ENCODE measurements around the gene TENM3.
A peak's percentile ranks its signal among the peaks of the same experiment; 100 is the strongest.

The TENM3 gene

GRCh38 chr4:182531555-182532162 is 288.5 kb downstream of the TENM3 start (continued):
- TF ChIP-seq, protein P1, sequence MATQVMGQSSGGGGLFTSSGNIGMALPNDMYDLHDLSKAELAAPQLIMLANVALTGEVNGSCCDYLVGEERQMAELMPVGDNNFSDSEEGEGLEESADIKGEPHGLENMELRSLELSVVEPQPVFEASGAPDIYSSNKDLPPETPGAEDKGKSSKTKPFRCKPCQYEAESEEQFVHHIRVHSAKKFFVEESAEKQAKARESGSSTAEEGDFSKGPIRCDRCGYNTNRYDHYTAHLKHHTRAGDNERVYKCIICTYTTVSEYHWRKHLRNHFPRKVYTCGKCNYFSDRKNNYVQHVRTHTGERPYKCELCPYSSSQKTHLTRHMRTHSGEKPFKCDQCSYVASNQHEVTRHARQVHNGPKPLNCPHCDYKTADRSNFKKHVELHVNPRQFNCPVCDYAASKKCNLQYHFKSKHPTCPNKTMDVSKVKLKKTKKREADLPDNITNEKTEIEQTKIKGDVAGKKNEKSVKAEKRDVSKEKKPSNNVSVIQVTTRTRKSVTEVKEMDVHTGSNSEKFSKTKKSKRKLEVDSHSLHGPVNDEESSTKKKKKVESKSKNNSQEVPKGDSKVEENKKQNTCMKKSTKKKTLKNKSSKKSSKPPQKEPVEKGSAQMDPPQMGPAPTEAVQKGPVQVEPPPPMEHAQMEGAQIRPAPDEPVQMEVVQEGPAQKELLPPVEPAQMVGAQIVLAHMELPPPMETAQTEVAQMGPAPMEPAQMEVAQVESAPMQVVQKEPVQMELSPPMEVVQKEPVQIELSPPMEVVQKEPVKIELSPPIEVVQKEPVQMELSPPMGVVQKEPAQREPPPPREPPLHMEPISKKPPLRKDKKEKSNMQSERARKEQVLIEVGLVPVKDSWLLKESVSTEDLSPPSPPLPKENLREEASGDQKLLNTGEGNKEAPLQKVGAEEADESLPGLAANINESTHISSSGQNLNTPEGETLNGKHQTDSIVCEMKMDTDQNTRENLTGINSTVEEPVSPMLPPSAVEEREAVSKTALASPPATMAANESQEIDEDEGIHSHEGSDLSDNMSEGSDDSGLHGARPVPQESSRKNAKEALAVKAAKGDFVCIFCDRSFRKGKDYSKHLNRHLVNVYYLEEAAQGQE (tag by site-specific recombination; IDR thresholded peaks at IDR 0.05), result no peak
- TF ChIP-seq ZNF549 (tag by site-specific recombination; IDR thresholded peaks at IDR 0.05), result no peak

DNA sequence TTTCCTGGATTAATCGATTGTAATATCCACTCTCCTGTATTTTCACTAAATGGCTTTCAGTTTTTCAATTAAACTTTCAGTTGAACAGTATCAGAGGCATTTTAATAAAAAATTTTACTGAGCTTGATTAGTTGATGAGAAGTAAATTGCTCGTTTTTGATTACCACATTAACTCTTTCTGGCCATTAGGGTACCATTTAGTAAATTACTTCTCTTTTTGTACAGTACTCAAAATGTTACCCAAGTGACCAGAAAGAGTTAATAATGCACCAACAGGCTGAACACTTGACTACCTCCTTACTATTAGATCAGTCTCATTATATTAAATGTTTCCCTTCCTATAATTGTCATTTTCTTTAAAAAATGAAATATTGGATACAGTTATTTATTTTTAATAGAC is 289.2 kb downstream of the TENM3 start:
- Histone ChIP-seq H3K27ac (ENCODE audit: extremely low read depth, low read depth, low read length) (no peak overlapping the region), H3K9me3 (ENCODE audit: control insufficient read depth, insufficient read depth, low read depth, low read length) (no peaks in the 10 kb centered on the region), H3K4me1 (ENCODE audit: control insufficient read depth, insufficient read depth, low read length) (peaks cover 4% of the 10 kb centered on the region; the same call in 1 of the 2 replicates), H3K36me3 (ENCODE audit: control insufficient read depth in 2 of 2, insufficient read depth in 1 of 2, low read length in 2 of 2) (no peaks in the 10 kb centered on the region), H3K4me3 (ENCODE audit: low read depth, low read length) (no peak overlapping the region)
- ChIA-PET POLR2A (interaction anchor here (0.6 kb wide), 1 partner anchor 736 kb away, joined by 3 read pairs; no protein-coding TSS in a partner anchor), CTCF (no interaction called here)
- TF ChIP-seq PRDM1 (tag by site-specific recombination; IDR thresholded peaks at IDR 0.05) (0 out of 2 replicates have a peak, but pooled peaks have one; percentile 22), ZNF366 (tag by site-specific recombination; conservative IDR thresholded peaks at IDR 0.05) (no peak)

DNA sequence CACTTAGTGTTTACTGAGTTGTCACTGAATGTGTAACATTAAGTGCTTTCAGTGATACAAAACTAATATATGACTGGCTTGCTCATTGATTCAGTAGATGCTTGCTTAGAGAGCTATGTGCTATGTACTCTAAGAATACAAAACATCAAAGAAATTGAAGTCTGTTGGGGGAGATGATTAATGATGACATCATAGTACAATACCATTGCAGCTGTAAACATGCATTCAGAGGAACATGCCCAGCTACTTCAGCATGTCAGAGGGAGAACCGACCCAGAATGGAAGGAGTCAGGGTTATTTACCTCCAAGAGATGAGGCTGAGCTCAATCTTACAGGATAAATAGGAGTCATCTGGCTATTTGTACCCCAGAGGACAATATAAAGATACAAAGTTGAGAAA is 290.8 kb downstream of the TENM3 start:
- no peak overlapping the region for H3K27ac ChIP-seq (ENCODE audit: extremely low read depth, low read depth, low read length)
- CTCF ChIA-PET, result interaction anchor here (0.6 kb wide), 2 partner anchors 10 to 722 kb away, joined by 3 to 4 read pairs; no protein-coding TSS in a partner anchor
- H3K4me3 ChIP-seq (ENCODE audit: low read depth, low read length), result no peak overlapping the region
- peaks cover 7% of the 10 kb centered on the region; the same call in 1 of the 2 replicates for H3K4me1 ChIP-seq (ENCODE audit: control insufficient read depth, insufficient read depth, low read length)
- H3K36me3 ChIP-seq (ENCODE audit: control insufficient read depth in 2 of 2, insufficient read depth in 1 of 2, low read length in 2 of 2), result no peaks in the 10 kb centered on the region
- POLR2A ChIA-PET, result no interaction called here
- H3K9me3 ChIP-seq (ENCODE audit: control insufficient read depth, insufficient read depth, low read depth, low read length), result no peaks in the 10 kb centered on the region
- TF ChIP-seq ZNF544 (tag by site-specific recombination; IDR thresholded peaks at IDR 0.05), result no peak
- TF ChIP-seq, protein P2, sequence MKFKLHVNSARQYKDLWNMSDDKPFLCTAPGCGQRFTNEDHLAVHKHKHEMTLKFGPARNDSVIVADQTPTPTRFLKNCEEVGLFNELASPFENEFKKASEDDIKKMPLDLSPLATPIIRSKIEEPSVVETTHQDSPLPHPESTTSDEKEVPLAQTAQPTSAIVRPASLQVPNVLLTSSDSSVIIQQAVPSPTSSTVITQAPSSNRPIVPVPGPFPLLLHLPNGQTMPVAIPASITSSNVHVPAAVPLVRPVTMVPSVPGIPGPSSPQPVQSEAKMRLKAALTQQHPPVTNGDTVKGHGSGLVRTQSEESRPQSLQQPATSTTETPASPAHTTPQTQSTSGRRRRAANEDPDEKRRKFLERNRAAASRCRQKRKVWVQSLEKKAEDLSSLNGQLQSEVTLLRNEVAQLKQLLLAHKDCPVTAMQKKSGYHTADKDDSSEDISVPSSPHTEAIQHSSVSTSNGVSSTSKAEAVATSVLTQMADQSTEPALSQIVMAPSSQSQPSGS (tag by site-specific recombination; IDR thresholded peaks at IDR 0.05; ENCODE audit: low read depth), result peak; percentile 96
- TF ChIP-seq ZSCAN30 (tag by site-specific recombination; IDR thresholded peaks at IDR 0.05), result no peak
- no peak for TF ChIP-seq ZNF707 (tag by site-specific recombination; IDR thresholded peaks at IDR 0.05)
- 0 out of 2 replicates have a peak, but pooled peaks have one; percentile 15 for TF ChIP-seq ZBTB17 (tag by site-specific recombination; IDR thresholded peaks at IDR 0.05)
- TF ChIP-seq, protein P3, sequence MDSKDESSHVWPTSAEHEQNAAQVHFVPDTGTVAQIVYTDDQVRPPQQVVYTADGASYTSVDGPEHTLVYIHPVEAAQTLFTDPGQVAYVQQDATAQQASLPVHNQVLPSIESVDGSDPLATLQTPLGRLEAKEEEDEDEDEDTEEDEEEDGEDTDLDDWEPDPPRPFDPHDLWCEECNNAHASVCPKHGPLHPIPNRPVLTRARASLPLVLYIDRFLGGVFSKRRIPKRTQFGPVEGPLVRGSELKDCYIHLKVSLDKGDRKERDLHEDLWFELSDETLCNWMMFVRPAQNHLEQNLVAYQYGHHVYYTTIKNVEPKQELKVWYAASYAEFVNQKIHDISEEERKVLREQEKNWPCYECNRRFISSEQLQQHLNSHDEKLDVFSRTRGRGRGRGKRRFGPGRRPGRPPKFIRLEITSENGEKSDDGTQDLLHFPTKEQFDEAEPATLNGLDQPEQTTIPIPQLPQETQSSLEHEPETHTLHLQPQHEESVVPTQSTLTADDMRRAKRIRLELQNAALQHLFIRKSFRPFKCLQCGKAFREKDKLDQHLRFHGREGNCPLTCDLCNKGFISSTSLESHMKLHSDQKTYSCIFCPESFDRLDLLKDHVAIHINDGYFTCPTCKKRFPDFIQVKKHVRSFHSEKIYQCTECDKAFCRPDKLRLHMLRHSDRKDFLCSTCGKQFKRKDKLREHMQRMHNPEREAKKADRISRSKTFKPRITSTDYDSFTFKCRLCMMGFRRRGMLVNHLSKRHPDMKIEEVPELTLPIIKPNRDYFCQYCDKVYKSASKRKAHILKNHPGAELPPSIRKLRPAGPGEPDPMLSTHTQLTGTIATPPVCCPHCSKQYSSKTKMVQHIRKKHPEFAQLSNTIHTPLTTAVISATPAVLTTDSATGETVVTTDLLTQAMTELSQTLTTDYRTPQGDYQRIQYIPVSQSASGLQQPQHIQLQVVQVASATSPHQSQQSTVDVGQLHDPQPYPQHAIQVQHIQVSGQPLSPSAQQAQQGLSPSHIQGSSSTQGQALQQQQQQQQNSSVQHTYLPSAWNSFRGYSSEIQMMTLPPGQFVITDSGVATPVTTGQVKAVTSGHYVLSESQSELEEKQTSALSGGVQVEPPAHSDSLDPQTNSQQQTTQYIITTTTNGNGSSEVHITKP (tag by site-specific recombination; IDR thresholded peaks at IDR 0.05), result no peak
- no peak for TF ChIP-seq SCRT1 (tag by site-specific recombination; IDR thresholded peaks at IDR 0.05; ENCODE audit: borderline replicate concordance)
- TF ChIP-seq ZBTB44 (tag by site-specific recombination; IDR thresholded peaks at IDR 0.05), result peak; percentile 35; the same call in 1 of the 2 replicates
- TF ChIP-seq ZNF558 (tag by site-specific recombination; IDR thresholded peaks at IDR 0.05), result peak; percentile 43; the same call in 1 of the 2 replicates
- TF ChIP-seq ZBTB21 (tag by site-specific recombination; IDR thresholded peaks at IDR 0.05), result peak; percentile 78
- TF ChIP-seq ZNF423 (tag by site-specific recombination; IDR thresholded peaks at IDR 0.05), result no peak
- TF ChIP-seq ZEB2 (tag by site-specific recombination; IDR thresholded peaks at IDR 0.05), result 0 out of 2 replicates have a peak, but pooled peaks have one; percentile 38
- TF ChIP-seq RBAK (tag by site-specific recombination; IDR thresholded peaks at IDR 0.05), result 0 out of 2 replicates have a peak, but pooled peaks have one; percentile 48
- TF ChIP-seq, protein P4, sequence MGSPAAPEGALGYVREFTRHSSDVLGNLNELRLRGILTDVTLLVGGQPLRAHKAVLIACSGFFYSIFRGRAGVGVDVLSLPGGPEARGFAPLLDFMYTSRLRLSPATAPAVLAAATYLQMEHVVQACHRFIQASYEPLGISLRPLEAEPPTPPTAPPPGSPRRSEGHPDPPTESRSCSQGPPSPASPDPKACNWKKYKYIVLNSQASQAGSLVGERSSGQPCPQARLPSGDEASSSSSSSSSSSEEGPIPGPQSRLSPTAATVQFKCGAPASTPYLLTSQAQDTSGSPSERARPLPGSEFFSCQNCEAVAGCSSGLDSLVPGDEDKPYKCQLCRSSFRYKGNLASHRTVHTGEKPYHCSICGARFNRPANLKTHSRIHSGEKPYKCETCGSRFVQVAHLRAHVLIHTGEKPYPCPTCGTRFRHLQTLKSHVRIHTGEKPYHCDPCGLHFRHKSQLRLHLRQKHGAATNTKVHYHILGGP (tag by site-specific recombination; IDR thresholded peaks at IDR 0.05), result peak; percentile 94
- no peak for TF ChIP-seq EGR2 (tag by site-specific recombination; IDR thresholded peaks at IDR 0.05; ENCODE audit: low read depth)
- peak; percentile 62 for TF ChIP-seq ZNF394 (tag by site-specific recombination; IDR thresholded peaks at IDR 0.05; ENCODE audit: borderline replicate concordance)
- TF ChIP-seq ZNF629 (tag by site-specific recombination; IDR thresholded peaks at IDR 0.05), result peak; percentile 83
